HG03521 (cell line): ENCODE results near the gene PPP1R1B.

Experiments used
- ATAC-seq: cut with Tn5 transposase; IDR thresholded peaks from one replicate; pipeline ENCODE4 v1.9.1; 2021; ENCODE audit warnings: mild to moderate bottlenecking, moderate library complexity; ENCODE audit not compliant: unreplicated experiment

PPP1R1B gene

GRCh38 chr17:39678340-39679116, 51.8 kb downstream of the PPP1R1B start:
- ATAC-seq, result no peak

GRCh38 chr17:39679521-39680192, 52.9 kb downstream of the PPP1R1B start:
- no peak for ATAC-seq

GRCh38 chr17:39683295-39683939, 56.7 kb downstream of the PPP1R1B start:
- no peak for ATAC-seq

GRCh38 chr17:39684369-39685192, 57.8 kb downstream of the PPP1R1B start:
- ATAC-seq, result no peak
